IgD-negative memory B cell (primary cell): ENCODE data around the gene HNRNPA1. TPM values are rescaled to one million over a fixed set of nuclear protein-coding genes. Genes with fewer than 3 reads are reported as not detected.
A peak's percentile ranks its signal among the peaks of the same experiment; 100 is the strongest.
"Not testable (repeated sequence)": the region's sequence is repeated elsewhere in the genome, so short reads cannot be mapped to it uniquely, and the experiment has no call there.

Source experiments
- H3K27ac Mint-ChIP-seq, 3 donors: one replicate each; pipeline ENCODE4 v1.8.0; 2020 to 2022; ENCODE audit warnings: mild to moderate bottlenecking in 3 of 3, mixed read lengths in 3 of 3, moderate library complexity in 1 of 3
- H3K27me3 Mint-ChIP-seq: one replicate; pipeline ENCODE4 v1.8.0; 2021; ENCODE audit warnings: mixed read lengths
- H3K36me3 Mint-ChIP-seq: one replicate; pipeline ENCODE4 v1.8.0; 2020; ENCODE audit warnings: mild to moderate bottlenecking, mixed read lengths
- H3K4me1 Mint-ChIP-seq, 3 donors: one replicate each; pipeline ENCODE4 v1.8.0; 2020 to 2022; ENCODE audit warnings: mixed read lengths in 3 of 3, mild to moderate bottlenecking in 1 of 3
- H3K4me3 Mint-ChIP-seq, 4 donors: one replicate each; pipeline ENCODE4 v1.8.0; 2020 to 2022; ENCODE audit warnings: mild to moderate bottlenecking in 4 of 4, mixed read lengths in 4 of 4, moderate library complexity in 3 of 4
- H3K9me3 Mint-ChIP-seq, 3 donors: one replicate each; pipeline ENCODE4 v1.8.0; 2020 to 2021; ENCODE audit warnings: mixed read lengths in 3 of 3, mild to moderate bottlenecking in 1 of 3
- polyA plus RNA-seq: library from polyadenylated mRNA; unstranded; fragments of 300-500 nt; fragmentation: Illumina TruSeq; gene quantifications from one replicate; pipeline ENCODE4 v1.2.3, GENCODE V29; 2021

HNRNPA1 gene
- 748 TPM for polyA plus RNA-seq

- Mint-ChIP-seq H3K27ac (no peak within 1 kb of the TSS), H3K36me3 (peaks cover 13% of the 10 kb centered on the region), H3K4me1 (peaks cover 33 to 61% (median 53%) of the 10 kb centered on the region in 3 donors), H3K9me3 (no peaks in the 10 kb centered on the region), H3K4me3 (no peak within 1 kb of the TSS), H3K27me3 (no peaks in the 10 kb centered on the region)
These were observed at the start of gene HNRNPA1 for GRCh38 chr12:54280468-54281260. TSS of gene HNRNPA1 (plus strand) at chr12:54280726. CDS start at chr12:54280808, 82 bp downstream.

GRCh38 chr12:54231269-54231668 lies 49.3 kb upstream of the HNRNPA1 start:
- H3K27me3 Mint-ChIP-seq, H3K36me3 Mint-ChIP-seq, H3K9me3 Mint-ChIP-seq, H3K27ac Mint-ChIP-seq, H3K4me3 Mint-ChIP-seq: not testable (repeated sequence)
- H3K4me1 Mint-ChIP-seq = peaks cover 5 to 14% (median 10%) of the 10 kb centered on the region in 3 donors

- H3K27me3 Mint-ChIP-seq = no peaks in the 10 kb centered on the region
- H3K9me3 Mint-ChIP-seq = no peaks in the 10 kb centered on the region
- peaks cover 5 to 12% (median 10%) of the 10 kb centered on the region in 3 donors for H3K4me1 Mint-ChIP-seq
- no peak overlapping the region for H3K27ac Mint-ChIP-seq
- H3K4me3 Mint-ChIP-seq = no peak overlapping the region
- H3K36me3 Mint-ChIP-seq = peaks cover 3% of the 10 kb centered on the region
These were observed 47.7 kb upstream of the HNRNPA1 start for GRCh38 chr12:54232790-54233189.

- Mint-ChIP-seq H3K27me3 (no peaks in the 10 kb centered on the region), H3K36me3 (peaks cover 1% of the 10 kb centered on the region), H3K4me1 (peaks cover 0 to 7% (median 6%) of the 10 kb centered on the region in 3 donors), H3K9me3 (no peaks in the 10 kb centered on the region), H3K27ac (no peak overlapping the region), H3K4me3 (no peak overlapping the region)
These were observed 42.0 kb upstream of the HNRNPA1 start for GRCh38 chr12:54238531-54238930.

- no peaks in the 10 kb centered on the region for H3K27me3 Mint-ChIP-seq
- H3K9me3 Mint-ChIP-seq = no peaks in the 10 kb centered on the region
- H3K27ac Mint-ChIP-seq = no peak overlapping the region
- peaks cover 0 to 7% (median 6%) of the 10 kb centered on the region in 3 donors for H3K4me1 Mint-ChIP-seq
- H3K36me3 Mint-ChIP-seq = peaks cover 1% of the 10 kb centered on the region
- H3K4me3 Mint-ChIP-seq = no peak overlapping the region
These were observed 40.9 kb upstream of the HNRNPA1 start for GRCh38 chr12:54239620-54240019.

GRCh38 chr12:54240129-54240528 lies 40.4 kb upstream of the HNRNPA1 start:
- no peak overlapping the region for H3K27ac Mint-ChIP-seq
- peaks cover 1% of the 10 kb centered on the region for H3K36me3 Mint-ChIP-seq
- H3K9me3 Mint-ChIP-seq = no peaks in the 10 kb centered on the region
- H3K4me1 Mint-ChIP-seq = peaks cover 0 to 7% (median 6%) of the 10 kb centered on the region in 3 donors
- no peaks in the 10 kb centered on the region for H3K27me3 Mint-ChIP-seq
- no peak overlapping the region for H3K4me3 Mint-ChIP-seq

DNA sequence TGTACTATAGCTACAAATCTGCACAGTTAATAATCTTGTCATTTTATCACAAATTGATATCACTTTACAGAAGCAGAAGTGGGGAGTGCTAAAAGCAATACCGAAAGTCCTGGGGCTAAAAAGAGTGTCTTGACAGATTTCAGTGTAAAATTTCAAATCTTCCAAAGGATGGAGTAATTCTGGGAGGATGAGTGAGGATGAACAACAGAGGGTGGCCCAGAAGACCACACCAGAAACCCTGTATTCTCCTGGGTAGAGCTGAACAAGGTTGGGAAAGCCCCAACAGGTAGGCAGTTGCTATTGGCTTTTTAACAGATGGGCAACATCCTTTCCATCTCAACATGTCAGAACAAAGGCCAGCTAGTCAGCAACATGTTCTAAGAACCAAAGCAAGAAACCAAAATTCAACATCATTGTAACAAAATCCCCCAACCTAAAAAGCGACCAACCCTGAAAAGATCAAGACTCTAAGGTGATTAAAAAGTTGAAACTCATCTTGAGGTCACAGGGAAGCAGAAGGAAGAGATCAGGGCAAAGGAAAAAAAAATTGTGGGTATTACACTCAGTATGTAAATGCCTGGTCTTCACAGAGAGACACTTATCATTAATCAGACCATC lies 39.4 kb upstream of the HNRNPA1 start:
- H3K4me3 Mint-ChIP-seq = no peak overlapping the region
- peak overlapping the region in 2 of 3 donors; percentile 55 to 63 for H3K27ac Mint-ChIP-seq
- no peaks in the 10 kb centered on the region for H3K27me3 Mint-ChIP-seq
- H3K9me3 Mint-ChIP-seq = no peaks in the 10 kb centered on the region
- peaks cover 3% of the 10 kb centered on the region for H3K36me3 Mint-ChIP-seq
- peaks cover 0 to 7% (median 6%) of the 10 kb centered on the region in 3 donors for H3K4me1 Mint-ChIP-seq

- no peak overlapping the region for H3K27ac Mint-ChIP-seq
- no peaks in the 10 kb centered on the region for H3K9me3 Mint-ChIP-seq
- peaks cover 8% of the 10 kb centered on the region for H3K36me3 Mint-ChIP-seq
- no peaks in the 10 kb centered on the region for H3K27me3 Mint-ChIP-seq
- no peak overlapping the region for H3K4me3 Mint-ChIP-seq
- peaks cover 2 to 6% (median 5%) of the 10 kb centered on the region in 3 donors for H3K4me1 Mint-ChIP-seq
These were observed 34.4 kb upstream of the HNRNPA1 start for GRCh38 chr12:54246011-54246641.

GRCh38 chr12:54249489-54249888 lies 31.0 kb upstream of the HNRNPA1 start:
- no peak overlapping the region for H3K4me3 Mint-ChIP-seq
- no peaks in the 10 kb centered on the region for H3K27me3 Mint-ChIP-seq
- no peak overlapping the region for H3K27ac Mint-ChIP-seq
- peaks cover 3 to 8% (median 5%) of the 10 kb centered on the region in 3 donors for H3K4me1 Mint-ChIP-seq
- H3K36me3 Mint-ChIP-seq = peaks cover 11% of the 10 kb centered on the region
- no peaks in the 10 kb centered on the region for H3K9me3 Mint-ChIP-seq

DNA sequence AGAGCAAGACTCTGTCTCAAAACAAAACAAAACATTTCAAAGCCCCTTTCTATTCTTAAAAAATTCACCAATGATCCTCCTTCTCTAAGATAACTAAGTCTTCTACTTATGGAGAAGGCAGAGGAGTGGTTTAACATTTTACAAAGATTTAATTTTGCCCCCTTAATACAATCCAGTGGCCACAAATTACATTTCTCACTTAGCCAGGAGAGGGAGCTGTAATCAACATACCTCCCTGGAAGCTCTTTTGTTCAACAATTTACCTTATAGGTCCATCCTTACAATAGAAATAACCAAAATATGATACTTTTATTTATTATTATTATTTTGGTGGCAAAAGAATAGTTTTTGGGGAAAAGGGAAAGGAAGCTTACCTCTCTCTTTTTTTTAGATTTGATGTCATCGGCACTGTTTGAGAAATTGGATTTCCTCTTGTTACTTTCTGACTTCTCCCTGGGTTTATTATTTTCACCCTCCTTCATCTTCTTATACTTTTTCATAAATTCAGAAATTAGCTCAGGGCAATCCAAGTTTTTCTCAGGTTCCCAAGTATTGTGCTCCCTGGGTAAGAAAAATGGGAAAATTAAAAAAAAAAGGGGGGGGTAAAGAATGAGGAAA lies 28.8 kb upstream of the HNRNPA1 start:
- no peak overlapping the region for H3K4me3 Mint-ChIP-seq
- no peaks in the 10 kb centered on the region for H3K9me3 Mint-ChIP-seq
- peaks cover 8% of the 10 kb centered on the region for H3K36me3 Mint-ChIP-seq
- peaks cover 3 to 12% (median 8%) of the 10 kb centered on the region in 3 donors for H3K4me1 Mint-ChIP-seq
- H3K27me3 Mint-ChIP-seq = no peaks in the 10 kb centered on the region
- H3K27ac Mint-ChIP-seq = no peak overlapping the region

GRCh38 chr12:54253240-54253639 lies 27.3 kb upstream of the HNRNPA1 start:
- Mint-ChIP-seq H3K27ac (no peak overlapping the region), H3K4me3 (no peak overlapping the region), H3K27me3 (no peaks in the 10 kb centered on the region), H3K4me1 (peaks cover 3 to 12% (median 9%) of the 10 kb centered on the region in 3 donors), H3K36me3 (peaks cover 8% of the 10 kb centered on the region), H3K9me3 (no peaks in the 10 kb centered on the region)

GRCh38 chr12:54257332-54257731 lies 23.2 kb upstream of the HNRNPA1 start:
- no peaks in the 10 kb centered on the region for H3K9me3 Mint-ChIP-seq
- H3K36me3 Mint-ChIP-seq = peaks cover under 1% of the 10 kb centered on the region
- H3K27me3 Mint-ChIP-seq = no peaks in the 10 kb centered on the region
- peaks cover 11 to 18% (median 16%) of the 10 kb centered on the region in 3 donors for H3K4me1 Mint-ChIP-seq
- peak overlapping the region in 1 of 3 donors; percentile 92 for H3K27ac Mint-ChIP-seq
- no peak overlapping the region for H3K4me3 Mint-ChIP-seq

DNA sequence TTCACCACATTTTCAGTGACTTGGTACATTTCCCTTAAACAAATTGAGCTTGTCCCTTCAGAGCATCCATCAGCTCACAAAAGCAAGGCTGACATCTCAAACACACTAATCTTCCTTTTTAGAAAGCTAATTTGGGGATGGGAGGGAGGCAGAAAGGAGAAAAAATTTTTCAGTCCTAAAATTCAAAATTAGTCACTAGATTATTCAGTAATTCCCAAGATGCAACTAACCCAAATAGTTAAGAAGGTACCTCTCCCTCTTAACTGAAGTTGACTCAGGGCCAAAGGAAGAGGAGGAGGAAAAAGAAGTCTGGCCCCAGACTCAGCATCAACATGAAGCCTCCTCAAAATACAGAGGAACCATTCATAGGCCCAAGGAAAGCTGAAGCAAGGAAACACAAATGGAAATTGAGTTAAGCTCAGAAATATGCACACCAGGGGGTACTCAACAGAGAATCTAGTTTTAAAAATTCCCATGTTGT lies 22.3 kb upstream of the HNRNPA1 start:
- no peak overlapping the region for H3K27ac Mint-ChIP-seq
- no peak overlapping the region for H3K4me3 Mint-ChIP-seq
- peaks cover 1% of the 10 kb centered on the region for H3K36me3 Mint-ChIP-seq
- peaks cover 11 to 18% (median 16%) of the 10 kb centered on the region in 3 donors for H3K4me1 Mint-ChIP-seq
- no peaks in the 10 kb centered on the region for H3K27me3 Mint-ChIP-seq
- H3K9me3 Mint-ChIP-seq = no peaks in the 10 kb centered on the region

- Mint-ChIP-seq H3K27ac (peak overlapping the region; percentile 49 to 91 (median 72)), H3K4me1 (peaks cover 11 to 18% (median 16%) of the 10 kb centered on the region in 3 donors), H3K27me3 (no peaks in the 10 kb centered on the region), H3K36me3 (peaks cover 1% of the 10 kb centered on the region), H3K9me3 (no peaks in the 10 kb centered on the region), H3K4me3 (peak overlapping the region; percentile 48 to 73 (median 64))
These were observed 21.1 kb upstream of the HNRNPA1 start for GRCh38 chr12:54259194-54260011.
